Lung (tissue), 12 donors: ENCODE results near the gene FILIP1. TPM values are rescaled to one million over a fixed set of nuclear protein-coding genes. Genes with fewer than 3 reads are reported as not detected.
A peak's percentile ranks its signal among the peaks of the same experiment; 100 is the strongest.

ENCODE experiments used
- ATAC-seq: fragments of 200-7000 bp; cut with Tn5 transposase; one replicate; pipeline ENCODE4 v1.9.1; 2020; ENCODE audit warnings: moderate number of reproducible peaks; ENCODE audit not compliant: insufficient read depth, low FRiP score
- DNase-seq, 3 donors: peaks; one replicate each; pipeline ENCODE4 v3.0.0-alpha.2; 2013 to 2017
- H3K27ac ChIP-seq, 2 donors: one replicate each; pipeline ENCODE4 v1.5.1; 2013; ENCODE audit warnings: mild to moderate bottlenecking in 2 of 2, moderate library complexity in 2 of 2, control low read depth in 1 of 2, inconsistent platforms in 1 of 2, low read depth in 1 of 2, low read length in 1 of 2
- H3K27me3 ChIP-seq, 3 donors: one replicate each; pipeline ENCODE4 v1.5.1; 2013; ENCODE audit warnings: low read length in 2 of 3; ENCODE audit not compliant: control insufficient read depth in 3 of 3, insufficient read depth in 3 of 3
- H3K36me3 ChIP-seq, 4 donors: one replicate each; pipeline ENCODE4 v1.5.1; 2013; ENCODE audit warnings: low read length in 4 of 4, mild to moderate bottlenecking in 1 of 4, moderate library complexity in 1 of 4; ENCODE audit not compliant: control insufficient read depth in 4 of 4, insufficient read depth in 4 of 4
- H3K4me1 ChIP-seq, 5 donors: one replicate each; pipeline ENCODE4 v1.5.1; 2013; ENCODE audit warnings: low read length in 5 of 5, mild to moderate bottlenecking in 2 of 5, moderate library complexity in 1 of 5; ENCODE audit not compliant: control insufficient read depth in 5 of 5, insufficient read depth in 5 of 5
- H3K4me3 ChIP-seq: one replicate; pipeline ENCODE4 v1.5.1; 2013; ENCODE audit warnings: mild to moderate bottlenecking, control low read depth, moderate library complexity
- H3K9ac ChIP-seq, 2 donors: one replicate each; pipeline ENCODE4 v1.5.1; 2013; ENCODE audit warnings: low read length in 2 of 2, control low read depth in 1 of 2; ENCODE audit not compliant: insufficient read depth in 1 of 2
- H3K9me3 ChIP-seq, 4 donors: one replicate each; pipeline ENCODE4 v1.5.1; 2013; ENCODE audit warnings: low read length in 3 of 4, mild to moderate bottlenecking in 1 of 4, moderate library complexity in 1 of 4; ENCODE audit not compliant: control insufficient read depth in 4 of 4, insufficient read depth in 3 of 4
- WGBS, 2 donors: extraction: QIAGEN DNeasy Blood & Tissue Kit; methylation state at CpG; one replicate each; pipeline ENCODE4 v1.1.7; 2013; 5-methylcytosine and 5-hydroxymethylcytosine counted together
- polyA plus RNA-seq, 2 donors: library from polyadenylated mRNA; stranded (reverse); fragments of 200-250 nt; gene quantifications; one replicate each; pipeline ENCODE4 v1.2.1, GENCODE V29; 2013
- total RNA-seq, 2 donors: library from RNA; depleted of rRNA in 1 of 2; stranded (reverse); fragments of >200 nt in 1 of 2; gene quantifications; one replicate each; pipeline ENCODE4 v1.2.1, GENCODE V29; 2014 to 2021
- TF ChIP-seq, protein P1 (sequence below): IDR thresholded peaks from 2 replicates; pipeline ENCODE4 v1.5.1; 2012; ENCODE audit warnings: mild to moderate bottlenecking; ENCODE audit errors: control extremely low read depth, extremely low read depth
- donor health status: control.
- donor health status: control.
- donor health status: Bipolar disorder and iron deficiency.
- donor health status: healthy.
- donor health status: DM: yes; HTN: yes; CAD: no.

The FILIP1 gene
- total and polyA plus RNA-seq, 4 donors: 5.6 to 24.1 (median 11.1) TPM

DNA sequence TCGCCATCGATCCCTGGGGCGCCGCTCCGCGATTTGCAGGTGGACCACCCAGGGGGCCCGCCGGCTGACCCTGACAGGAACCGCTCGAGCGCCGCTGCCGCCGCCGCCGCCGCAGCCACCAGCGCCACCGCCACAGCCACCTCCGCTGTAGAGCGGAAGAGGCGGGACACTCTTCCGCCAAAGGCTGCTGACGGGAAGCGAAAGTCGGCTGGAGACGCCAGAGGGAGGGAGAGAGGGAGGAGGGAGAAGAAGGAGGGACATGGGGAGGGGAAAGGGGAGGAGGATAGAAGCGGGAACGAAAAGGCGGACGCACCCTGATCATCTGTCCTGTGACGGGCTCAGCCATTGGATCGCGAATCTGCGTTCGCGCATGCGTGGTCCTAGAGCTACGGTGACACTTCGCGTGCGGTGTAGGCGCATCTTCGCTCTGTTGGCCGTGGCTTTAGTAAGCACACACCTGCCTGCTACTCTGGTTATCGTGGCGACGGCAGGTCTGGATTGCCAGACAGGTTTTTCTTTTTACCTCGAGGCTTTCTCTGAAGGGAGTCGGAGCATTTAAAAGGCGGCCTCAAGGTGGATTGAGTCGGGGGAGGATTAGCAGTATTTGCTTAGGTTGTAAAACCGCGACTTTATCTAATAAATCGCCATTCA, 208.8 kb downstream of the FILIP1 start, which contains the start of gene TMEM30A:
Gene TMEM30A, minus strand, starts transcription at position 161 of the 651 bp plus-strand sequence. Its CDS starts 154 bp downstream, at position 7.
- peak within 1 kb of the TSS; percentile 90 to 93 for H3K9ac ChIP-seq
- peaks cover 0 to 32% (median 6%) of the 10 kb centered on the region in 5 donors for H3K4me1 ChIP-seq
- H3K9me3 ChIP-seq: no peaks in the 10 kb centered on the region
- DNase-seq (peak; percentile 98 to 100 (median 99)), ATAC-seq (peak; percentile 98)
- peaks cover 0 to 4% (median 1%) of the 10 kb centered on the region in 4 donors for H3K36me3 ChIP-seq
- no peaks in the 10 kb centered on the region for H3K27me3 ChIP-seq
- H3K4me3 ChIP-seq: peak within 1 kb of the TSS; percentile 90
- TF ChIP-seq, protein P1, sequence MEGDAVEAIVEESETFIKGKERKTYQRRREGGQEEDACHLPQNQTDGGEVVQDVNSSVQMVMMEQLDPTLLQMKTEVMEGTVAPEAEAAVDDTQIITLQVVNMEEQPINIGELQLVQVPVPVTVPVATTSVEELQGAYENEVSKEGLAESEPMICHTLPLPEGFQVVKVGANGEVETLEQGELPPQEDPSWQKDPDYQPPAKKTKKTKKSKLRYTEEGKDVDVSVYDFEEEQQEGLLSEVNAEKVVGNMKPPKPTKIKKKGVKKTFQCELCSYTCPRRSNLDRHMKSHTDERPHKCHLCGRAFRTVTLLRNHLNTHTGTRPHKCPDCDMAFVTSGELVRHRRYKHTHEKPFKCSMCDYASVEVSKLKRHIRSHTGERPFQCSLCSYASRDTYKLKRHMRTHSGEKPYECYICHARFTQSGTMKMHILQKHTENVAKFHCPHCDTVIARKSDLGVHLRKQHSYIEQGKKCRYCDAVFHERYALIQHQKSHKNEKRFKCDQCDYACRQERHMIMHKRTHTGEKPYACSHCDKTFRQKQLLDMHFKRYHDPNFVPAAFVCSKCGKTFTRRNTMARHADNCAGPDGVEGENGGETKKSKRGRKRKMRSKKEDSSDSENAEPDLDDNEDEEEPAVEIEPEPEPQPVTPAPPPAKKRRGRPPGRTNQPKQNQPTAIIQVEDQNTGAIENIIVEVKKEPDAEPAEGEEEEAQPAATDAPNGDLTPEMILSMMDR: no peak
- 0% methylated on average over 51 to 55 of the region's 55 CpGs for WGBS, 2 donors
- H3K27ac ChIP-seq: peak within 1 kb of the TSS; percentile 85 to 93

DNA sequence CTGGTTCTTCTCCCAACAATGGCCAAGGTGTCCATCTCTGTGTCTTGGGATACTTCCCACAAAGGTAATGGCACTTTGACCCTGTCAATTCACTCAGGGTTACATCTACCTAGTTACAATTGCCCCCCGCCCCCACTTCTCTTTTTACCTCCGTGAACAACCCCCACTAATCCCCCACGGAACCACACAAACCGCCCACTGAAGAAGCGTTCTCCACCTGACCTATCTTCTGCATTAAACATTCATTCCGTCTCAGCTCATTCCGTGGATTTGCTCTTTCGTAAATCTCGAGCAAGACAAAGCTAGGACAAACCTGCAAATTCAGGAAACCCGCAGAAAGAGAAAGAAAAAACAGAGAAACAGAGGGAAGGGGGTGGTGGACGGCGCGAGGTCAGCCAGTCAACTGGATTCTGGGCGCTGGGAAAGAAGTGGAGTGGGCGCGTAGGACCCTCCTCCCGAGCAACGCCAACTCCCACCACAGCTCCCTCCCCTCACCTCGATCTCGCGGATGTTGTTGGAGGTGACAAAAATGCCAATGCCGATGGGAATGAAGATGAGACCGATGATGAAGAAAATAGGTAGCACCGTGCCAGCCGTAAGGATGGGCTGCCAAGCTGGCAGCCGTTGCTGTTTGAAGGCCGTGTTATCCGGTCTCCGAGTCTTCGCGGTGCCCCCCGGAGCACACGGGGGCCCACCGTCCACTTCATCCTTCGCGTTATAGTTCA, 209.5 kb downstream of the FILIP1 start:
- 0 to 1% methylated on average over 36 of the region's 36 CpGs for WGBS, 2 donors
- ATAC-seq (peak; percentile 5), DNase-seq (peak; percentile 65 to 83 (median 82))
- TF ChIP-seq, protein P1: no peak
- H3K4me3 ChIP-seq: peak overlapping the region; percentile 90
- H3K36me3 ChIP-seq: peaks cover 0 to 4% (median 1%) of the 10 kb centered on the region in 4 donors
- no peaks in the 10 kb centered on the region for H3K27me3 ChIP-seq
- H3K9ac ChIP-seq: peak overlapping the region; percentile 79 to 93
- no peaks in the 10 kb centered on the region for H3K9me3 ChIP-seq
- H3K27ac ChIP-seq: peak overlapping the region; percentile 85 to 93
- H3K4me1 ChIP-seq: peaks cover 0 to 39% (median 8%) of the 10 kb centered on the region in 5 donors

DNA sequence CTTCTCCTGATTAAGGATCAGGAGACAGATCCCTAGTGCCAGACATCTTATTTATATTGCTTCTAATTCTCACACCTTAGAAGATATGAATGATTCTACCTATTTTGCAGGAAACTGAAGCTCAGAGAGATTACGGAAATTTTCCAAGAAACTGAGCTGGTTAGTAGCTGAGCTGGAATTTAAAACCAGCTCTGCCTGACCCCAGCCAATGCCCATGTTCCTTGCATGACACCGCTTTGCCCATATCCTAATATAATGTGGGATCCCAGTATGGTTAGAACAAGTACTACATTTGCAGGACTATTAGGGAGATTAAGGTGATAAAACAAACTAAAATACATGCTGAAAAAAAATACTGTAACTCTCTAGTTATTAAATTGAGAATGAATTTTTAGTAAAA, 210.9 kb downstream of the FILIP1 start:
- 70 to 73% methylated on average over 2 of the region's 2 CpGs for WGBS, 2 donors
- Histone ChIP-seq H3K4me3 (no peak overlapping the region), H3K9ac (peak overlapping the region in 1 of 2 donors; percentile 73)

More for the DNA sequence above, 210.9 kb downstream of the FILIP1 start:
- peaks cover 0 to 4% (median 0%) of the 10 kb centered on the region in 4 donors for H3K36me3 ChIP-seq
- DNase-seq (no peak), ATAC-seq (no peak)
- no peaks in the 10 kb centered on the region for H3K27me3 ChIP-seq
- H3K9me3 ChIP-seq: no peaks in the 10 kb centered on the region
- no peak overlapping the region for H3K27ac ChIP-seq
- H3K4me1 ChIP-seq: peaks cover 0 to 48% (median 19%) of the 10 kb centered on the region in 5 donors
- TF ChIP-seq, protein P1: no peak
